NK-92 treated with Interleukin-12 subunit alpha and Interleukin-12 subunit beta, amount 100 ng/mL, for 24 hours (cell line): ENCODE measurements around the gene MCRIP2.

Experiments
- DNase-seq: peaks from one replicate; lab custom pipeline; 2025; lab: John Stamatoyannopoulos, UW

Gene MCRIP2

GRCh38 chr16:670485-671352 is 29.1 kb downstream of the MCRIP2 start:
- DNase-seq: no peak

GRCh38 chr16:671353-672131 is 29.9 kb downstream of the MCRIP2 start:
- no peak for DNase-seq

- no peak for DNase-seq
Observed at GRCh38 chr16:672371-672770, 30.7 kb downstream of the MCRIP2 start.

- no peak for DNase-seq
Observed at GRCh38 chr16:672851-673250, 31.2 kb downstream of the MCRIP2 start.

- DNase-seq: no peak
Observed at GRCh38 chr16:673399-673991, 31.9 kb downstream of the MCRIP2 start.

GRCh38 chr16:674214-674881 is 32.7 kb downstream of the MCRIP2 start:
- no peak for DNase-seq

- no peak for DNase-seq
Observed at GRCh38 chr16:674968-675883, 33.6 kb downstream of the MCRIP2 start, which contains the start of gene RHBDL1. RHBDL1 (plus strand) TSS chr16:675671; CDS start chr16:675791, 120 bp downstream.

GRCh38 chr16:675884-676564 is 34.4 kb downstream of the MCRIP2 start:
- DNase-seq: no peak

GRCh38 chr16:676565-676902 is 34.9 kb downstream of the MCRIP2 start:
- DNase-seq: no peak

GRCh38 chr16:676913-677312 is 35.3 kb downstream of the MCRIP2 start:
- no peak for DNase-seq

GRCh38 chr16:677316-678190 is 35.9 kb downstream of the MCRIP2 start:
- DNase-seq: no peak

- DNase-seq: no peak
Observed at GRCh38 chr16:678209-678857, 36.7 kb downstream of the MCRIP2 start.

- no peak for DNase-seq
Observed at GRCh38 chr16:678858-679813, 37.5 kb downstream of the MCRIP2 start.

GRCh38 chr16:679814-680624 is 38.4 kb downstream of the MCRIP2 start, which contains the start of gene STUB1:
STUB1 (plus strand) TSS chr16:680410; CDS start chr16:680526, 116 bp downstream.
- DNase-seq: peak; percentile 82

GRCh38 chr16:680625-680945 is 39.0 kb downstream of the MCRIP2 start:
- no peak for DNase-seq

- DNase-seq: no peak
Observed at GRCh38 chr16:680967-681745, 39.5 kb downstream of the MCRIP2 start.
